DND-41 (cell line): ENCODE results near the gene POLR1B.

Experiments used
- EZH2 ChIP-seq: IDR thresholded peaks from 3 replicates; pipeline ENCODE4 v1.6.1; 2012; ENCODE audit warnings: borderline replicate concordance, low read depth, mild to moderate bottlenecking, moderate library complexity, low read length, inconsistent platforms; ENCODE audit not compliant: severe bottlenecking
- TF ChIP-seq, protein P1 (sequence below): IDR thresholded peaks from 2 replicates; pipeline ENCODE4 v1.5.1; 2012; ENCODE audit warnings: borderline replicate concordance, low read length, moderate library complexity, mild to moderate bottlenecking; ENCODE audit not compliant: poor library complexity, severe bottlenecking; ENCODE audit errors: extremely low read depth

DNA sequence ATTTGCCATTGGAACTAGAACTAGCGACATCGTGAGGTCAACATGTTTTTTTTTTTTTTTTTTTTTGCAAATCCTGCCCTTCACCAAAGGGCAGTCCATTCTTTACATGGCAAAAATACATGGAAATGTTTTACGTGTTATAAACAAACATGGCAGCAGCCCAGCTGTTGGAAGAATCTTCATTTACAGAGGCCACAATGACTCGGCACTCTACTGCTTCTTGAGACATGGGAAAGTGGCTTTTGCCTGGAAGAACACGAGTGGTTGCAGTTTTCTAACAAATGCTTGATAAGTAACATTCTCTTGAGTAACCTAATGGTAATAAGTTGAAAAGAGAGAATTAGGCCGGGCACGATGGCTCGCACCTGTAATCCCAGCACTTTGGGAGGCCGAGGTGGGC is 22.8 kb upstream of the POLR1B start:
- no peak for TF ChIP-seq EZH2
- TF ChIP-seq, protein P1, sequence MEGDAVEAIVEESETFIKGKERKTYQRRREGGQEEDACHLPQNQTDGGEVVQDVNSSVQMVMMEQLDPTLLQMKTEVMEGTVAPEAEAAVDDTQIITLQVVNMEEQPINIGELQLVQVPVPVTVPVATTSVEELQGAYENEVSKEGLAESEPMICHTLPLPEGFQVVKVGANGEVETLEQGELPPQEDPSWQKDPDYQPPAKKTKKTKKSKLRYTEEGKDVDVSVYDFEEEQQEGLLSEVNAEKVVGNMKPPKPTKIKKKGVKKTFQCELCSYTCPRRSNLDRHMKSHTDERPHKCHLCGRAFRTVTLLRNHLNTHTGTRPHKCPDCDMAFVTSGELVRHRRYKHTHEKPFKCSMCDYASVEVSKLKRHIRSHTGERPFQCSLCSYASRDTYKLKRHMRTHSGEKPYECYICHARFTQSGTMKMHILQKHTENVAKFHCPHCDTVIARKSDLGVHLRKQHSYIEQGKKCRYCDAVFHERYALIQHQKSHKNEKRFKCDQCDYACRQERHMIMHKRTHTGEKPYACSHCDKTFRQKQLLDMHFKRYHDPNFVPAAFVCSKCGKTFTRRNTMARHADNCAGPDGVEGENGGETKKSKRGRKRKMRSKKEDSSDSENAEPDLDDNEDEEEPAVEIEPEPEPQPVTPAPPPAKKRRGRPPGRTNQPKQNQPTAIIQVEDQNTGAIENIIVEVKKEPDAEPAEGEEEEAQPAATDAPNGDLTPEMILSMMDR = no peak
